Ishikawa (cell line): ENCODE data around the gene NUP153.

Experiments used
- CEBPB ChIP-seq: IDR thresholded peaks from 2 replicates; pipeline ENCODE4 v1.6.1; 2012
- EGR1 ChIP-seq: IDR thresholded peaks from 2 replicates; pipeline ENCODE4 v1.6.1; 2012
- EP300 ChIP-seq: IDR thresholded peaks from 2 replicates; pipeline ENCODE4 v1.6.1; 2012; ENCODE audit warnings: borderline replicate concordance
- MAX ChIP-seq: IDR thresholded peaks from 2 replicates; pipeline ENCODE4 v1.6.1; 2012
- NFIC ChIP-seq: IDR thresholded peaks from 2 replicates; pipeline ENCODE4 v1.6.1; 2012
- RAD21 ChIP-seq: IDR thresholded peaks from 2 replicates; pipeline ENCODE4 v1.6.1; 2012; ENCODE audit warnings: low read depth
- REST ChIP-seq: IDR thresholded peaks from 2 replicates; pipeline ENCODE4 v1.6.1; 2012; ENCODE audit warnings: low read depth, mild to moderate bottlenecking
- TAF1 ChIP-seq: IDR thresholded peaks from 2 replicates; pipeline ENCODE4 v1.6.1; 2012; ENCODE audit warnings: low read depth, mild to moderate bottlenecking
- TCF12 ChIP-seq: IDR thresholded peaks from 2 replicates; pipeline ENCODE4 v1.6.1; 2012; ENCODE audit warnings: low read depth
- YY1 ChIP-seq: IDR thresholded peaks from 2 replicates; pipeline ENCODE4 v1.6.1; 2012; ENCODE audit warnings: low read depth
- ZBTB7A ChIP-seq: IDR thresholded peaks from 2 replicates; pipeline ENCODE4 v1.6.1; 2012; ENCODE audit warnings: low read depth

- TF ChIP-seq EP300 (no peak), TCF12 (no peak), TAF1 (no peak), RAD21 (no peak), EGR1 (no peak), YY1 (no peak), REST (no peak), NFIC (no peak), MAX (no peak), ZBTB7A (no peak), CEBPB (no peak)
Observed at GRCh38 chr6:17683428-17683827, 23.3 kb downstream of the NUP153 start.
